HG03025 (cell line): ENCODE results near the gene CTBP2.
"Not testable (repeated sequence)": the region's sequence is repeated elsewhere in the genome, so short reads cannot be mapped to it uniquely, and the experiment has no call there.

ENCODE experiments used
- ATAC-seq: cut with Tn5 transposase; IDR thresholded peaks from one replicate; pipeline ENCODE4 v1.9.1; 2021; ENCODE audit warnings: mild to moderate bottlenecking, moderate library complexity; ENCODE audit not compliant: unreplicated experiment, low FRiP score

The CTBP2 gene

GRCh38 chr10:125093974-125094705, 66.2 kb downstream of the CTBP2 start:
- no peak for ATAC-seq

DNA sequence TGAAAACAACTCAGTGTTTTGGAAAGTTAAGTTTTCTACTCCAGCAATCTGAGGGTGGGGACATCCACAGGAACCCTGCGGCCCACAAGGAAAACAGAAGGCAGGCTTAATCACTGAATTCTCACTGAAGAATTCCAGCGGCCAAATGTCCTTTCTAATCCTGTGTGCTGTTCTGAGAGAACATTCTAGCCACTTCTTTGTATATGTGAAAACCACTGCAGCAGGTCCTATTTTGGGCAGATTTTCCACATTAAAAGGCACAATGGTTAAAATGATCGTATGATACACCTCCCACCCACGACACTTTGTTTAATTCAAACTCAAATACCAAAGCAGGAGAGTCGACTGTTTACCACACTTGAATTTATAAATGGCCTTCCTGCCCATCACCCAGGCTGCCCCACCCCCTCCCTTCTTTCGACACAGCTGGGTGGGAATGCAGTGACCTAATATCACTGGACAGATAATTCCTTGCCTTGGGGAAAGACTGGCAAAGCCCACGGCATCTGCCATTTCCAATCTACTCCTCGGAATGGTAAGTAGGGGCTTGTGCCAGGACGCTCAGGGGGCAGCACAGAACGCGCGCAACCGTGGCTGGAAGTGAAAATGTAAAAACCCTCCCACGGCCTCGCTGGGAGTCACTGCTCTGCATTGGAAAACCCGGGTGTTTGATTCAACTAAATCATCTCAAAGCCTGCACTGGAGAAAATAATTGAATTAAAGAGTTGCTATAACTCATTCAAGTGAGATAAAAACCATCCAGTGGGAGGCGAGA, 67.0 kb downstream of the CTBP2 start:
- no peak for ATAC-seq

GRCh38 chr10:125092564-125093031, 67.8 kb downstream of the CTBP2 start:
- no peak for ATAC-seq

- ATAC-seq = no peak
Observed at GRCh38 chr10:125091891-125092290, 68.5 kb downstream of the CTBP2 start.

GRCh38 chr10:125089469-125089868, 70.9 kb downstream of the CTBP2 start:
- no peak for ATAC-seq

DNA sequence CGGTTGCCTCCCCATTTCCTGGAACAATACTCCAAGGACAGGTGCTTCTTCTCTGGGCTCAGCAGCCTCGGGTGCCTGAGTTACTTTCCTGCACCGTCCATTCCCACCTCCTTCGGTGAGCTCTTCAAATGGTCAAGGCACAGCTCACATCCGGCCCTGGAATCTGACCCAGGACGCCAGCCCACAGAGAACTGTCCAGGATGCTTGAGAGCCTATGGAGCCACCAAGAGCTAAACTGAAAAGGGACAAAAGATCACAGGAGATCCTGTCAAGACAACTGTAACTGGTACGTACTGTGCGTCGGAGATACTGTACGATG, 72.5 kb downstream of the CTBP2 start:
- no peak for ATAC-seq

DNA sequence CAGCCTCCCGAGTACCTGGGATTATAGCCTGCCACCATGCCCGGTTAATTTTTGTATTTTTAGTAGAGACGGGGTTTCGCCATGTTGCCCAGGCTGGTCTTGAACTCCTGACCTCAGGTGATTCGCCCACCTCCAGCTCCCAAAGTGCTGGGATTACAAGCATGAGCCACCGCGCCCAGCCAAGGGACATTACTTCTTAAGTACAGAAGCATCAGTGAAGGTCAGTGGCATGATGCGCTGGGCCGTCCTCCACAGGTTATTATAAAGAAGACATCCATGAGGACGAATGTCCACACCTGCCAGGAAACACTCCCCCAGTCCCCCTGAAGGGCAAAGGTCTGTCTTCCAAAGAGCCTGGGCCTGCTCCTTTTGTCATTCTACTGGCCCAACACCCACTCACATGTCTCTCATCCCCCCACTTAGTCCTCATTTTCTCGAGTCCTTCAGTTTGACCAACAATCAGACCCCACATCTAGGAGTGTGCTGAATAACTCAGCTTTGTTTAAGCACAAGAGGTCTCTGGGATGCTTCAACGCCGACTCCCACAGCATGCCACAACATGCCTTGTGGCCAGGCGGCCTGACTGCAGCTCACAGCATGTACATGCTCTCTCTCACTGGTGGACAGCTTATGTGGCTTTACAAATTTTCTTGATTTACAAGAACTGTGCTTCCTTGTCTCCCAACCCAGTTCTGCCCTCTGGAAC, 73.0 kb downstream of the CTBP2 start:
- ATAC-seq = no peak

DNA sequence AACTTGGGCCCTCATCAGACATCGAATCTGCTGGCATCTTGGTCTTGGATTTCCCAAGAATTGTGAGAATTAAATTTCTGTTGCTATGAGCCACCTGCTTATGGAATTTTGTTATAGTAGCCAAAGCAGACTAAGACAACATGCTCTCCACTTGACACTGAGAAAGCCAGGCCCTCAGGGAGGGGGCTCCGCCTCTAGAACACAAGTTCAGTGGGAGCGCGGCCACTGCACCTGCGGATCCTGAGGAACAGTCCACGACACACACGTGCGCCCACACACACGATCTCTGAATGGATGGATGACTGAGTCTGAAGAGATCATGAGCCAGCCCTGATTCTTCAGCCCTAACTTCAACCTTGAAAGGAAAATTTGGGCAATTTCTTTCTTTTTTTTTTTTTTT, 73.7 kb downstream of the CTBP2 start:
- no peak for ATAC-seq

- ATAC-seq = no peak
Observed at GRCh38 chr10:125085258-125086054, 74.9 kb downstream of the CTBP2 start.

DNA sequence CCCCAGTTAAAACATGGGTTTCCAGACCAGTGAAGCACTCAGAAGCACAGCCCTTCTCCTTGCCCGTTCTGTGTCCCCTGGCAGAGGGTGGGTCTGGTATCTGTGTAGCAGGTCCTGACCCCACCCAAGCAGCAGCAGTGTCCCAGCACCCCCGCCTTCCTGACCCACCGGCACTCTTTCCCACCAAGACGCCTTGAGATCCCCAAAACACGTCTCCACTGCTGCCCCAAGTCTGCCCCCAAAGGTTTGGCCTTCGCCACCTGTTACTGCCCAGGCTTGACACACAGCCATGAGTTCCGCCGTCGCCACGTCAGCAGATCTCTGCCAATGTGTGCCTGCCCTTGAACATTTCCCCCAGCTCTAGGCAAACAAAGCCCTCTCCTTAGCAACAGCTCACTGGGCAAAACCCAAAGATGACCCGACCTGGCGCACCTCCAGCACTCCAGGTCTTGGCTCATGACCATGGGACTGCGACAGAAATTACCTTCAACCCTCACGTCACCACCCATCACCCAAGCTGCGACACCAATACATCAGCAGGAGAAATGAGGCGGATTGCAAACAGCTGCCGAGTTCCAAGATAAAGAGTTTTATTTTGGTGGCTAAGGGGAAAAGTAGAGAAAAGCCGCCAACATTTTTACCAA, 75.6 kb downstream of the CTBP2 start:
- ATAC-seq = no peak

- ATAC-seq = no peak
Observed at GRCh38 chr10:125084191-125084613, 76.2 kb downstream of the CTBP2 start.

- ATAC-seq = no peak
Observed at GRCh38 chr10:125083576-125083920, 76.8 kb downstream of the CTBP2 start.

GRCh38 chr10:125082881-125083575, 77.3 kb downstream of the CTBP2 start:
- no peak for ATAC-seq

GRCh38 chr10:125082471-125082870, 77.9 kb downstream of the CTBP2 start:
- ATAC-seq = not testable (repeated sequence)

GRCh38 chr10:125081931-125082330, 78.4 kb downstream of the CTBP2 start:
- ATAC-seq = no peak

GRCh38 chr10:125080984-125081383, 79.4 kb downstream of the CTBP2 start:
- no peak for ATAC-seq

GRCh38 chr10:125080296-125080695, 80.1 kb downstream of the CTBP2 start:
- no peak for ATAC-seq

- ATAC-seq = no peak
Observed at GRCh38 chr10:125079091-125079600, 81.2 kb downstream of the CTBP2 start.

DNA sequence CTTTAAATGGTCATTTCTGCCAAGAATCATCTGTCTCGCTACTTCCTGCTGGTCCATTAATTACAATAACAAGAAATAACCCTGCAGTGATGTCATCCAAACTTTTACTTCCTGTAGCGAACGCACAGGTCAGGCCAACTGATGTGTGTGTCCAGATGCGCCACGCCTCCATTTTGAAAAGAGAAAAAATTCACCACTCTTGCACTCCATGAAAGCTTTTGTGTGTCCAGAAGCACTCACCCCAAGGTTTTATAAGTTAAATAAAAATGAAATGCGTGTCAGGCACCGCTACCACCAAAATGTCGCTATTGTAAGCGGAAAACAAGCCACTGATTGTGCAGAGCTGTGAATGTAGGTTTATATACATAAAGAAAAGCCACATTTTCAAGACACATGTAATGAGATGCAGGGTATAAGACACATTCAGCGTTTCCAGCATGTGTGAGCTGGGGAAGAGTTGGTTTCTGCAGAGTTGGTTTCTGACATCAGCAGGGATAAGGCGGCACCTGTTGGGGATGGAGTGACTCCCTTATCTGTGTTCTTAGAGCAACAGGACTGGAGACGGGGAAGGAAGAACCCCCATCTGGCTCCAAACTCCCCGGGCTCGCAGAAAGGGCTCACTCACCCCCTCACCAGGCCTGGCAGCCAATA, 83.3 kb downstream of the CTBP2 start:
- ATAC-seq = no peak
